HT-29 (cell line): ENCODE results near the gene KLK3. TPM values are rescaled to one million over a fixed set of nuclear protein-coding genes. Genes with fewer than 3 reads are reported as not detected.

ENCODE experiments used
- DNase-seq: peaks from one replicate; pipeline ENCODE4 v3.0.0-alpha.2; 2015; ENCODE audit warnings: low spot score
- total RNA-seq: library from RNA; depleted of rRNA; stranded (reverse); fragments of >200 nt; shearing (Covaris generic); gene quantifications from 2 replicates; pipeline ENCODE4 v1.2.3, GENCODE V29; 2014; rRNA removed

KLK3 gene
- total RNA-seq, 1 experiment from 2014 or later, result not detected

- no peak for DNase-seq
Measured at GRCh38 chr19:50897612-50898011, 42.9 kb downstream of the KLK3 start.

DNA sequence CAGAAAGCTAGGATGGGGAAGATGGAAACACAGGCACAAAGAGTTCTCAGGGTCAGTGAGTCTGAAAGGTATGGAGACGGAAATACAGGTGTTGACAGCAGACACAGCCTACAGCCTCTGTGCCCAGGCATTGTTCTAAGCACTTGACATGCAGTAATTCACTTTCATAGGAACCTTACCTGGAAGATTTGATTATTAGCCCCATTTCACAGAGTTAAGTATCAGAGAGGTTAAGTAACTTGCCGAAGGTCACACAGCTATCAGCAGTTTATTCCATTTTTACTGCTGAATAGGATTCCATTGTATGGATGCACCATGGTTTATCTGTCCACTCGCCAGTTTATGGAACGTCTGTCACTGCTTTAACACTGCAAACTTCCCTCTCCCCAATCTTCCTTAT is 43.3 kb downstream of the KLK3 start:
- DNase-seq, result no peak

- no peak for DNase-seq
Measured at GRCh38 chr19:50899569-50899968, 44.9 kb downstream of the KLK3 start.

- DNase-seq, result no peak
Measured at GRCh38 chr19:50902640-50903039, 47.9 kb downstream of the KLK3 start.

DNA sequence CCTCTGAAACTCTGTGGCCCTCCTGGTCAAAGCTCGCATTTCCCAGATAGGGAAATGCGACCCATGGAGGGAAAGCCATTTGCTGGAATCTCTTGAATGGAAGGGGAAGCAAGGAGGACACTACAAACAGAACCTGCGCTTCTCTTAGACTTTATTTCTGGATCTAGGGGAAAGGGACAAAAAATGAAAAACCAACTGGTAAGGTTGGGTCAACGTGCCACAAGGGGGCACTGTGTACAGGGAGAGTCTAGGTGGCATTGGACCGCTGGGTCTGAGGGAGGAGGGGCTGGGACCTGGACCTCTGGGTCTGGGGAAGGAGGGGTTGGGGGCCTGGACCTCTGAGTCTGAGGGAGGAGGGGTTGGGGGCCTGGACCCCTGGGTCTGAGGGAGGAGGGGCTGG is 51.5 kb downstream of the KLK3 start:
- peak; percentile 69 for DNase-seq

DNA sequence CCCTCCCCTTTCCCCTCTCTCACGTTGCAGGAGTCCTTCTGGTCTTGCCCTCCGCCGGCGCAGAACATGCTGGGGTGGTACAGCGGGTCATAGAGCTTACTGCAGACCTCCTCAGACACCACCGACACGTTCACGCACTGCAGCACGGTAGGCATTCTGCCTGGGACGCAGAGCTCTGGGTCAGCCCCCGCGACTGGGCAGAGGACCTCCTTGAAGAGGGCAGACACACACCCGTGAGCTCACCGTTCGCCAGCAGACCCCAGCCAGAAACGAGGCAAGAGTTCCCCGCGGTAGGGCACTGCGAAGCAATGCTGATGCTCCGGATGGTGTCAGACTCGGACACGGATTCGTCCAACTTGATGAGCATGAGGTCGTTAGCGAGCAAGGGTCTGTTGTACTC is 53.6 kb downstream of the KLK3 start:
- DNase-seq, result no peak

GRCh38 chr19:50909240-50910070 is 54.7 kb downstream of the KLK3 start:
- peak; percentile 96 for DNase-seq

Other genes starting within 250 kb of the KLK3 start
- gene SYT3, start 215.0 kb upstream of the KLK3 start, total RNA-seq, result not detected in 2 replicates
- not detected in 2 replicates for gene C19orf81, start 205.5 kb upstream of the KLK3 start, total RNA-seq
- not detected in 2 replicates for gene SHANK1, start 135.1 kb upstream of the KLK3 start, total RNA-seq
- gene CLEC11A, start 131.6 kb upstream of the KLK3 start, total RNA-seq, result 3.5 and 4.0 TPM in 2 replicates
- gene GPR32, start 84.5 kb upstream of the KLK3 start, total RNA-seq, result not detected in 2 replicates
- not detected in 2 replicates for gene ACP4, start 64.5 kb upstream of the KLK3 start, total RNA-seq
- gene KLK1, start 31.1 kb upstream of the KLK3 start, total RNA-seq, result 3.4 and 4.6 TPM in 2 replicates
- gene KLK15, start 21.3 kb upstream of the KLK3 start, total RNA-seq, result not detected in 2 replicates
- gene KLK2, start 18.5 kb downstream of the KLK3 start, total RNA-seq, result not detected in 2 replicates
- 0.38 TPM in 1 of 2 replicates, not detected in the other for gene KLK4, start 56.5 kb downstream of the KLK3 start, total RNA-seq
- gene KLK5, start 98.1 kb downstream of the KLK3 start, total RNA-seq, result 0.08 and 0.13 TPM in 2 replicates
- 352 and 367 TPM in 2 replicates for gene KLK6, start 114.7 kb downstream of the KLK3 start, total RNA-seq
- 0.13 and 0.31 TPM in 2 replicates for gene KLK7, start 129.0 kb downstream of the KLK3 start, total RNA-seq
- gene KLK8, start 146.7 kb downstream of the KLK3 start, total RNA-seq, result 4.2 and 8.7 TPM in 2 replicates
- gene KLK10, start 164.8 kb downstream of the KLK3 start, total RNA-seq, result 154 and 171 TPM in 2 replicates
- 128 and 138 TPM in 2 replicates for gene KLK11, start 171.7 kb downstream of the KLK3 start, total RNA-seq
- gene KLK12, start 180.1 kb downstream of the KLK3 start, total RNA-seq, result 7.3 and 9.1 TPM in 2 replicates
- not detected in 2 replicates for gene KLK13, start 210.2 kb downstream of the KLK3 start, total RNA-seq
- not detected in 2 replicates for gene KLK14, start 228.0 kb downstream of the KLK3 start, total RNA-seq